SK-N-SH (cell line): ENCODE results near the gene OR1E2. TPM values are rescaled to one million over a fixed set of nuclear protein-coding genes. Genes with fewer than 3 reads are reported as not detected.
"Not testable (repeated sequence)": the region's sequence is repeated elsewhere in the genome, so short reads cannot be mapped to it uniquely, and the experiment has no call there.

ENCODE experiments used
- CTCF ChIA-PET: fragments of 300-600, 350-600 bp; formaldehyde crosslinking; extraction: SDS; loops from one replicate; lab custom pipeline; 2021; lab: Yijun Ruan, JAX
- POLR2A ChIA-PET: fragments of 350-600 bp; sonication (Branson Sonifier 250); formaldehyde crosslinking; extraction: SDS; loops from one replicate; lab custom pipeline; 2020; ENCODE audit warnings: antibody characterized with exemption, inconsistent platforms; lab: Yijun Ruan, JAX
- DNase-seq: peaks from one replicate; pipeline ENCODE4 v3.0.0; 2012
- H2AFZ ChIP-seq: fragments of 200-600 bp; sonication (generic); 2 replicates; pipeline ENCODE4 v1.8.1; 2016; ENCODE audit warnings: antibody characterized with exemption, mild to moderate bottlenecking, low read depth
- H3F3A ChIP-seq: fragments of 200-600 bp; sonication (generic); replicated peaks from 2 replicates; pipeline ENCODE3; 2016; ENCODE audit warnings: antibody characterized with exemption, mild to moderate bottlenecking; ENCODE audit not compliant: insufficient read depth
- H3K27ac ChIP-seq, 2 experiments: fragments of 200-500 bp in 1 of 2; fragments of 200-600 bp in 1 of 2; sonication (Bioruptor generic) in 1 of 2; sonication (generic), shearing (Covaris generic) in 1 of 2; 2 replicates each; pipeline versions ENCODE4 v1.5.1 to v1.6.1; 2014 to 2016; ENCODE audit warnings: low read depth in 2 of 2, inconsistent platforms in 1 of 2, low read length in 1 of 2, mild to moderate bottlenecking in 1 of 2, mixed read lengths in 1 of 2
- H3K27me3 ChIP-seq: fragments of 200-600 bp; sonication (generic), shearing (Covaris generic); 2 replicates; pipeline ENCODE4 v1.6.1; 2016; ENCODE audit warnings: mixed run types; ENCODE audit not compliant: insufficient read depth
- H3K36me3 ChIP-seq, 2 experiments: fragments of 200-500 bp in 1 of 2; fragments of 200-600 bp in 1 of 2; sonication (Bioruptor generic) in 1 of 2; sonication (generic) in 1 of 2; replicated peaks in 1 of 2; 2 replicates each; pipeline versions ENCODE3 to v1.5.1; 2014 to 2016; ENCODE audit warnings: low read length in 1 of 2, mild to moderate bottlenecking in 1 of 2; ENCODE audit not compliant: insufficient read depth in 2 of 2, control insufficient read depth in 1 of 2
- H3K4me1 ChIP-seq, 2 experiments: fragments of 200-500 bp in 1 of 2; fragments of 200-600 bp in 1 of 2; sonication (Bioruptor generic) in 1 of 2; sonication (generic), shearing (Covaris generic) in 1 of 2; 2 replicates each; pipeline versions ENCODE4 v1.5.1 to v1.6.1; 2014 to 2016; ENCODE audit warnings: low read depth in 1 of 2, low read length in 1 of 2, mixed run types in 1 of 2; ENCODE audit not compliant: insufficient read depth in 2 of 2, control insufficient read depth in 1 of 2
- H3K4me2 ChIP-seq: fragments of 200-600 bp; sonication (generic), shearing (Covaris generic); 2 replicates; pipeline ENCODE4 v1.6.1; 2017; ENCODE audit warnings: mixed run types
- H3K4me3 ChIP-seq, 2 experiments: fragments of 200-500 bp in 1 of 2; fragments of 200-600 bp in 1 of 2; sonication (Bioruptor generic) in 1 of 2; sonication (generic), shearing (Covaris generic) in 1 of 2; 2 replicates each; pipeline versions ENCODE4 v1.5.1 to v1.8.1; 2014 to 2016; ENCODE audit warnings: low read depth in 2 of 2, inconsistent platforms in 1 of 2, low read length in 1 of 2, mild to moderate bottlenecking in 1 of 2, mixed read lengths in 1 of 2, moderate library complexity in 1 of 2
- H3K79me2 ChIP-seq: fragments of 200-600 bp; sonication (generic); 2 replicates; pipeline ENCODE4 v1.8.1; 2017; ENCODE audit warnings: mild to moderate bottlenecking; ENCODE audit not compliant: insufficient read depth
- H3K9ac ChIP-seq: fragments of 200-600 bp; sonication (generic); 2 replicates; pipeline ENCODE4 v1.6.1; 2017; ENCODE audit warnings: mixed run types
- H3K9me2 ChIP-seq: fragments of 200-600 bp; sonication (generic); 2 replicates; pipeline ENCODE4 v1.6.1; 2017; ENCODE audit warnings: mixed run types
- H3K9me3 ChIP-seq: fragments of 200-600 bp; sonication (generic); 2 replicates; pipeline ENCODE4 v1.6.1; 2017; ENCODE audit warnings: mixed run types, mild to moderate bottlenecking, moderate library complexity
- H4K20me1 ChIP-seq: fragments of 200-600 bp; sonication (generic); 2 replicates; pipeline ENCODE4 v1.6.1; 2017; ENCODE audit warnings: mild to moderate bottlenecking, mixed run types; ENCODE audit not compliant: insufficient read depth
- GABPA ChIP-seq: IDR thresholded peaks from 2 replicates; pipeline ENCODE4 v1.4.0; 2012; ENCODE audit warnings: low read depth, mild to moderate bottlenecking
- JUND ChIP-seq: IDR thresholded peaks from 2 replicates; pipeline ENCODE4 v1.4.0; 2012
- MEF2A ChIP-seq: IDR thresholded peaks from 2 replicates; pipeline ENCODE4 v1.4.0; 2012; ENCODE audit warnings: low read depth, borderline replicate concordance
- MXI1 ChIP-seq: IDR thresholded peaks from 2 replicates; pipeline ENCODE4 v1.6.1; 2012; ENCODE audit warnings: mild to moderate bottlenecking, low read depth, low read length, improper control_type of control experiment
- PBX3 ChIP-seq: IDR thresholded peaks from 2 replicates; pipeline ENCODE4; 2012
- POLR2AphosphoS5 ChIP-seq: IDR thresholded peaks from 2 replicates; pipeline ENCODE4 v1.6.1; 2012; ENCODE audit warnings: low read depth, low read length
- RCOR1 ChIP-seq: fragments of 150-350 bp; IDR thresholded peaks from 2 replicates; pipeline ENCODE4 v1.6.1; 2017; ENCODE audit warnings: antibody characterized with exemption, low read length
- REST ChIP-seq: IDR thresholded peaks from 2 replicates; pipeline ENCODE4 v1.6.1; 2012; ENCODE audit warnings: mild to moderate bottlenecking, low read depth, low read length, moderate library complexity
- RXRA ChIP-seq: IDR thresholded peaks from 2 replicates; pipeline ENCODE4 v1.4.0; 2012; ENCODE audit warnings: low read depth, mild to moderate bottlenecking, borderline replicate concordance
- TAF1 ChIP-seq: IDR thresholded peaks from 2 replicates; pipeline ENCODE4 v1.6.1; 2012; ENCODE audit warnings: low read depth, mild to moderate bottlenecking, low read length, moderate library complexity, borderline replicate concordance
- TCF12 ChIP-seq: IDR thresholded peaks from 2 replicates; pipeline ENCODE4 v1.4.0; 2012
- YY1 ChIP-seq: IDR thresholded peaks from 2 replicates; pipeline ENCODE4 v1.4.0; 2012; ENCODE audit warnings: low read depth, mild to moderate bottlenecking
- WGBS: methylation state at CpG from one replicate; pipeline ENCODE4 v1.1.6; 2017; ENCODE audit warnings: low lambda C conversion rate; 5-methylcytosine and 5-hydroxymethylcytosine counted together
- polyA plus RNA-seq, 3 experiments: library from polyadenylated mRNA; depleted of rRNA; stranded (reverse); fragments of >200 nt; gene quantifications; 2 replicates each; pipeline ENCODE4 v1.2.3, GENCODE V29; 2012

Gene OR1E2
- polyA plus RNA-seq, 1 of the 3 experiments (the other 2 are of a cell fraction) = not detected

- H3K9me3 ChIP-seq, H3K79me2 ChIP-seq, POLR2A ChIA-PET, H3K9me2 ChIP-seq, CTCF ChIA-PET, H3K4me2 ChIP-seq, H3K4me1 ChIP-seq, H3K9ac ChIP-seq, H4K20me1 ChIP-seq, DNase-seq, H3F3A ChIP-seq, H3K4me3 ChIP-seq, H3K27ac ChIP-seq, H2AFZ ChIP-seq, H3K36me3 ChIP-seq, H3K27me3 ChIP-seq: not testable (repeated sequence)
- peak; percentile 86 for TF ChIP-seq REST
- WGBS = 10% methylated on average over 7 of the region's 7 CpGs
Measured at GRCh38 chr17:3433215-3433614, 426 bp downstream of the OR1E2 start.

GRCh38 chr17:3418222-3418621 lies 15.4 kb downstream of the OR1E2 start:
- no peaks in the 10 kb centered on the region for H3K4me1 ChIP-seq
- ChIA-PET CTCF (no interaction called here), POLR2A (no interaction called here)
- H3K4me2 ChIP-seq = no peak overlapping the region
- no peak overlapping the region for H3K27ac ChIP-seq
- TF ChIP-seq RCOR1 (no peak), GABPA (no peak), MXI1 (no peak), YY1 (no peak), PBX3 (no peak), JUND (no peak), TCF12 (no peak), TAF1 (no peak), RXRA (no peak), POLR2AphosphoS5 (no peak), MEF2A (no peak)
- WGBS = 0% methylated on average over 2 of the region's 2 CpGs
- no peaks in the 10 kb centered on the region for H3K9me3 ChIP-seq
- H3K36me3 ChIP-seq = no peaks in the 10 kb centered on the region
- no peak overlapping the region for H2AFZ ChIP-seq
- no peak overlapping the region for H3K9ac ChIP-seq
- H3K27me3 ChIP-seq = no peaks in the 10 kb centered on the region; the same call in 1 of the 2 replicates
- no peaks in the 10 kb centered on the region for H3K9me2 ChIP-seq
- no peaks in the 10 kb centered on the region for H3F3A ChIP-seq
- H3K4me3 ChIP-seq = no peak overlapping the region
- no peaks in the 10 kb centered on the region for H4K20me1 ChIP-seq
- DNase-seq = no peak
- H3K79me2 ChIP-seq = no peaks in the 10 kb centered on the region
